ENCODE measurements around the gene DHPS.

DNA sequence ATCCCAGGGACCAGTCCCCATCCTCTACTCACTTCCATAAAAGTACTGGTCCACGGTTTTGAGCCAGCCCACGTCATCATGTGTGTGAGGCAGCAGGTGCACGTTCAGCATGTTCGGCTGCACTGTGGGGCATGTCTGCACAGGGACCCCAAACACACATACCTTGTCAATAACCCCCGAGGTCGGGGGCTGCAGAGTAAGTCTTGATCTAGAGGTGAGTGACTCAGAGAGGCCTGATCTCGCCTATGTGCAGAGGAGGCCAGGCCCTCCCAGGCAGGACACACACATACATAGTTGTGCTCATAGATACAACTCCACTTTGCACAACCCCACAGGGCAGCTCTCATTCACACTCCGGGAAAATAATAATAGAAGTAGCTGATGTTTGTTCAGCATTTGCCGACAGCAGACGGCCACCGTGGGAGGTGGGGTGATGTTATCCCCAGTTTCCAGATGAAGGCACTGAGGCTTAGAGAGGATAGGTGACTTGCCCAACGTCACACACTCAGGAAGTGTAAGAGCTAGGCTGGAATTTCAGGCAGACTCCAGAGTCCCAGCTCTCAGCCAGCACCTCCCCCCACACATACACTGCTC, 15.9 kb downstream of the DHPS start:
- TF ChIP-seq, protein P1, sequence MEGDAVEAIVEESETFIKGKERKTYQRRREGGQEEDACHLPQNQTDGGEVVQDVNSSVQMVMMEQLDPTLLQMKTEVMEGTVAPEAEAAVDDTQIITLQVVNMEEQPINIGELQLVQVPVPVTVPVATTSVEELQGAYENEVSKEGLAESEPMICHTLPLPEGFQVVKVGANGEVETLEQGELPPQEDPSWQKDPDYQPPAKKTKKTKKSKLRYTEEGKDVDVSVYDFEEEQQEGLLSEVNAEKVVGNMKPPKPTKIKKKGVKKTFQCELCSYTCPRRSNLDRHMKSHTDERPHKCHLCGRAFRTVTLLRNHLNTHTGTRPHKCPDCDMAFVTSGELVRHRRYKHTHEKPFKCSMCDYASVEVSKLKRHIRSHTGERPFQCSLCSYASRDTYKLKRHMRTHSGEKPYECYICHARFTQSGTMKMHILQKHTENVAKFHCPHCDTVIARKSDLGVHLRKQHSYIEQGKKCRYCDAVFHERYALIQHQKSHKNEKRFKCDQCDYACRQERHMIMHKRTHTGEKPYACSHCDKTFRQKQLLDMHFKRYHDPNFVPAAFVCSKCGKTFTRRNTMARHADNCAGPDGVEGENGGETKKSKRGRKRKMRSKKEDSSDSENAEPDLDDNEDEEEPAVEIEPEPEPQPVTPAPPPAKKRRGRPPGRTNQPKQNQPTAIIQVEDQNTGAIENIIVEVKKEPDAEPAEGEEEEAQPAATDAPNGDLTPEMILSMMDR (IDR thresholded peaks at IDR 0.05) = no peak
- TF ChIP-seq EZH2phosphoT487 (IDR thresholded peaks at IDR 0.05) = no peak
